PC-9 (cell line): Measurements from ENCODE around the gene ZNF322. TPM values are rescaled to one million over a fixed set of nuclear protein-coding genes. Genes with fewer than 3 reads are reported as not detected.
"Not testable (repeated sequence)": the region's sequence is repeated elsewhere in the genome, so short reads cannot be mapped to it uniquely, and the experiment has no call there.

Source experiments
- Bru-seq: library from RNA; stranded (reverse); fragments of 400-500 nt; gene quantifications from one replicate; lab custom pipeline; 2021; lab: Mats Ljungman, UMichigan
- BruChase-seq, 2 experiments: library from RNA; stranded (reverse); fragments of 400-500 nt; gene quantifications; one replicate each; lab custom pipeline; 2021; lab: Mats Ljungman, UMichigan
- BruUV-seq: library from RNA; stranded (reverse); fragments of 400-500 nt; replicated peaks from 2 replicates; lab custom pipeline; 2021; lab: Mats Ljungman, UMichigan
- CTCF ChIA-PET: fragments of 300-600 bp; sonication (Branson Sonifier 250); formaldehyde crosslinking; loops from one replicate; lab custom pipeline; 2022; ENCODE audit warnings: antibody characterized with exemption; lab: Charles Lee
- POLR2A ChIA-PET: fragments of 300-600 bp; sonication (Branson Sonifier 250); formaldehyde crosslinking; loops from one replicate; lab custom pipeline; 2022; ENCODE audit warnings: antibody characterized with exemption; ENCODE audit not compliant: unreplicated experiment; lab: Charles Lee
- DNase-seq, 2 experiments: peaks; one replicate each; pipeline versions ENCODE4 v3.0.0 to v3.0.0-alpha.2; 2015 to 2022; ENCODE audit warnings: mixed read lengths in 1 of 2
- H2AFZ ChIP-seq: fragments of 200-600 bp; sonication (generic); 2 replicates; pipeline ENCODE4 v1.8.1; 2017; ENCODE audit warnings: antibody characterized with exemption
- H3F3A ChIP-seq: fragments of 200-600 bp; sonication (generic); 2 replicates; pipeline ENCODE4 v1.8.1; 2017; ENCODE audit warnings: antibody characterized with exemption, mild to moderate bottlenecking, low read depth; ENCODE audit not compliant: insufficient read depth
- H3K27ac ChIP-seq: fragments of 200-600 bp; sonication (generic); 2 replicates; pipeline ENCODE4 v1.6.1; 2016; ENCODE audit warnings: mixed run types
- H3K27me3 ChIP-seq: fragments of 200-600 bp; sonication (generic); 2 replicates; pipeline ENCODE4 v1.6.1; 2016; ENCODE audit warnings: low read depth, mixed run types; ENCODE audit not compliant: insufficient read depth
- H3K36me3 ChIP-seq: fragments of 200-600 bp; sonication (generic); 2 replicates; pipeline ENCODE4 v1.6.1; 2016; ENCODE audit warnings: low read depth, mixed run types
- H3K4me1 ChIP-seq: fragments of 200-600 bp; sonication (generic); replicated peaks from 2 replicates; pipeline ENCODE4 v1.6.1; 2016; ENCODE audit warnings: mixed run types; ENCODE audit not compliant: insufficient read depth
- H3K4me2 ChIP-seq: fragments of 200-600 bp; sonication (generic); 2 replicates; pipeline ENCODE4 v1.6.1; 2017; ENCODE audit warnings: mixed run types
- H3K4me3 ChIP-seq: fragments of 200-600 bp; sonication (generic); 2 replicates; pipeline ENCODE4 v1.6.1; 2016; ENCODE audit warnings: mixed run types
- H3K79me2 ChIP-seq: fragments of 200-600 bp; sonication (generic); 2 replicates; pipeline ENCODE4 v1.6.1; 2017; ENCODE audit warnings: low read depth, mixed run types
- H3K9me2 ChIP-seq: fragments of 200-600 bp; sonication (generic); 2 replicates; pipeline ENCODE4 v1.8.1; 2017; ENCODE audit warnings: mild to moderate bottlenecking; ENCODE audit not compliant: insufficient read depth
- H3K9me3 ChIP-seq: fragments of 200-600 bp; sonication (generic); 2 replicates; pipeline ENCODE4 v1.8.1; 2016; ENCODE audit warnings: low read depth; ENCODE audit not compliant: insufficient read depth
- H4K20me1 ChIP-seq: fragments of 200-600 bp; sonication (generic); 2 replicates; pipeline ENCODE4 v1.8.1; 2017; ENCODE audit not compliant: insufficient read depth
- EZH2 ChIP-seq: fragments of 200-600 bp; sonication (generic); IDR thresholded peaks from 2 replicates; pipeline ENCODE4 v1.8.0; 2017; ENCODE audit warnings: antibody characterized with exemption, low read depth
- intact Hi-C: fragments of 100-400 bp; cut with micrococcal nuclease; formaldehyde crosslinking; loops from one replicate; pipeline ENCODE4 v1.10.0; 2022; ENCODE audit not compliant: unreplicated experiment
- long read RNA-seq: library from polyadenylated mRNA; stranded (forward); transcript quantifications from one replicate; pipeline ENCODE4 v2.0.0, GENCODE V29; 2022
- total RNA-seq: library from RNA; stranded (reverse); gene quantifications from 2 replicates; pipeline ENCODE4 v1.2.3, GENCODE V29; 2021

The ZNF322 gene, protein sequence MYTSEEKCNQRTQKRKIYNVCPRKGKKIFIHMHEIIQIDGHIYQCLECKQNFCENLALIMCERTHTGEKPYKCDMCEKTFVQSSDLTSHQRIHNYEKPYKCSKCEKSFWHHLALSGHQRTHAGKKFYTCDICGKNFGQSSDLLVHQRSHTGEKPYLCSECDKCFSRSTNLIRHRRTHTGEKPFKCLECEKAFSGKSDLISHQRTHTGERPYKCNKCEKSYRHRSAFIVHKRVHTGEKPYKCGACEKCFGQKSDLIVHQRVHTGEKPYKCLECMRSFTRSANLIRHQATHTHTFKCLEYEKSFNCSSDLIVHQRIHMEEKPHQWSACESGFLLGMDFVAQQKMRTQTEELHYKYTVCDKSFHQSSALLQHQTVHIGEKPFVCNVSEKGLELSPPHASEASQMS
- total RNA-seq (23.0 and 28.2 TPM in 2 replicates), Bru-seq, nascent RNA (percentile 86 among the genes with signal in this experiment), BruChase-seq, experiment 1, labeled RNA remaining after a 2-hour chase (percentile 74 among the genes with signal in this experiment), BruChase-seq, experiment 2, labeled RNA remaining after a 6-hour chase (percentile 56 among the genes with signal in this experiment)
- long read RNA-seq, full-length matches to known transcripts = 10 of 34 reads
- long read RNA-seq, partial matches to known transcripts = 1 of 34 reads
- long read RNA-seq, other reads (novel, unspliced or antisense) = 23 of 34 reads

- no peaks in the 10 kb centered on the region for H3K9me3 ChIP-seq
- intact Hi-C loops = no loop called here
- peak within 1 kb of the TSS; percentile 76 for H3K4me3 ChIP-seq
- ChIA-PET POLR2A (no interaction called here), CTCF (no interaction called here)
- H2AFZ ChIP-seq = peak within 1 kb of the TSS; percentile 99
- peaks cover 13% of the 10 kb centered on the region for H3K4me1 ChIP-seq
- peak; percentile 83 to 94 for DNase-seq
- H3F3A ChIP-seq = no peaks in the 10 kb centered on the region; the same call in 1 of the 2 replicates
- H3K27ac ChIP-seq = peak within 1 kb of the TSS; percentile 56; the same call in 1 of the 2 replicates
- peaks cover 31% of the 10 kb centered on the region for H3K79me2 ChIP-seq
- peaks cover 23% of the 10 kb centered on the region; the same call in 1 of the 2 replicates for H3K36me3 ChIP-seq
- H3K27me3 ChIP-seq = peaks cover 12% of the 10 kb centered on the region; the same call in 1 of the 2 replicates
- peak within 1 kb of the TSS; percentile 93 for H3K4me2 ChIP-seq
- H3K9me2 ChIP-seq = no peaks in the 10 kb centered on the region
- TF ChIP-seq EZH2 = no peak
- no peaks in the 10 kb centered on the region for H4K20me1 ChIP-seq
- TSS peak; percentile 62 for BruUV-seq
Observed at GRCh38 chr6:26659042-26659999, at the start of gene ZNF322. Gene ZNF322, minus strand, starts transcription at chr6:26659746. Its CDS starts 21,193 bp downstream, at chr6:26638553.

GRCh38 chr6:26705780-26706179, 46.2 kb upstream of the ZNF322 start:
- H4K20me1 ChIP-seq, H3K4me1 ChIP-seq, H3K4me2 ChIP-seq, H3K9me3 ChIP-seq, H2AFZ ChIP-seq, H3K36me3 ChIP-seq, H3K4me3 ChIP-seq, POLR2A ChIA-PET, H3K27me3 ChIP-seq, DNase-seq, BruUV-seq, H3F3A ChIP-seq, H3K27ac ChIP-seq, H3K9me2 ChIP-seq, CTCF ChIA-PET, H3K79me2 ChIP-seq, intact Hi-C loops: not testable (repeated sequence)

DNA sequence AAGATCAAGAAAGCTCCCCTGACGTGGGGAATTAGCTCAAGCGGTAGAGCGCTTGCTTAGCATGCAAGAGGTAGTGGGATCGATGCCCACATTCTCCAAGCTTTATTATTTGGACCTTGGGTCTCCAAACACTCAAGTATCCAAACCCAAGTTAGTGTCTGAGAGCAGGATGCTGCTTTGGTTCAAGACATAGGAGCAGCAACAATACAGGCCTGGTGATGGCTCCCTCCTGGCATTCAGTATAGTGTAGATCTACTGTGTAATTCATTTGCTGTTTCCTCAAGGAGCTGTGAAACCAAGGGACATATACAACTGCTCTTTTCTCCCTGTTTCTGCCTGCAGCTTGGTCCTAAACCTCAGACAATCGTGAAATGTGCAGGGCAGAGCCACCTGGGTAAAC, 45.8 kb upstream of the ZNF322 start:
- intact Hi-C loops, H3K27me3 ChIP-seq, H3K4me2 ChIP-seq, H2AFZ ChIP-seq, H3K36me3 ChIP-seq, H3K9me2 ChIP-seq, CTCF ChIA-PET, POLR2A ChIA-PET, H3K79me2 ChIP-seq, BruUV-seq, H3K4me3 ChIP-seq, DNase-seq, H4K20me1 ChIP-seq, H3K27ac ChIP-seq, H3K4me1 ChIP-seq, H3K9me3 ChIP-seq, H3F3A ChIP-seq: not testable (repeated sequence)

DNA sequence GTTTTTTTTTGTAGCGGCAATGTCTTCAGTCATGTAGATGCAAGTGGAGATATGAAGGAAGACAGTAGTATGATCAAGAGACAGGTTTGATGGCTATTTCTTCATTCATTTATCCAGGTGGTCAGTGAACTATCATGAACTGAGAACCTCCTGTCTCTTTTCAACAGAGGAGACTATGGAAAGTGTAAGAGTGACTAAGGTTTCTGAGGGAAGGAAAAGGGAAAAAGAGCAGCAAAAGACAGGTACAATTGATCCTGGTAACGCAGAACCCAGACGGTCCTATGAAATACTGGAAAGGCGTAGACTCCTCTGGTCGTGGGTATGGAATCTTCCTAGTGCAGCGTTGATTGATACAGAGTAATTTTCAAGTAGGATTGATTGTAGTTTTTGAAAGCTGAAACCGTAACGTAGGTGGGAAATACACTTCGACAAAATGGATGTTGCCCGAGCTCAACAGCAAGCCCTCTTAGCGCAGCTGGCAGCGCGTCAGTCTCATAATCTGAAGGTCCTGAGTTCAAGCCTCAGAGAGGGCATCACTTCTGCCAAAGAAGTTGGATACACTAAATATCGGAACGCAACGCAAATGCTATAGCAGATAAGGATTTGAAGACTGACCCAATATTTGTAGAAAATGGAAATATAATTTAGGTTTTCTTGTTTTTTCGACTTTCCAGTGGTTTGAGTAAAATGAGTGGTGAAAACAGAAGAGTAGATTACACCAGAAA, 41.6 kb upstream of the ZNF322 start:
- intact Hi-C loops = not testable (repeated sequence)

GRCh38 chr6:26697496-26697895, 38.0 kb upstream of the ZNF322 start:
- H3K9me2 ChIP-seq, CTCF ChIA-PET, H3K36me3 ChIP-seq, intact Hi-C loops, H2AFZ ChIP-seq, H3F3A ChIP-seq, DNase-seq, H3K79me2 ChIP-seq, H3K4me2 ChIP-seq, POLR2A ChIA-PET, H3K27ac ChIP-seq, H3K27me3 ChIP-seq, BruUV-seq, H3K4me3 ChIP-seq, H4K20me1 ChIP-seq, H3K9me3 ChIP-seq, H3K4me1 ChIP-seq: not testable (repeated sequence)

More for the DNA sequence above, 41.6 kb upstream of the ZNF322 start:
- H3K4me2 ChIP-seq, DNase-seq, H4K20me1 ChIP-seq, H3K9me2 ChIP-seq, H3K36me3 ChIP-seq, H3K4me3 ChIP-seq, BruUV-seq, POLR2A ChIA-PET, H2AFZ ChIP-seq, H3K27me3 ChIP-seq, H3K9me3 ChIP-seq, H3F3A ChIP-seq, H3K79me2 ChIP-seq, CTCF ChIA-PET, H3K27ac ChIP-seq, H3K4me1 ChIP-seq: not testable (repeated sequence)

DNA sequence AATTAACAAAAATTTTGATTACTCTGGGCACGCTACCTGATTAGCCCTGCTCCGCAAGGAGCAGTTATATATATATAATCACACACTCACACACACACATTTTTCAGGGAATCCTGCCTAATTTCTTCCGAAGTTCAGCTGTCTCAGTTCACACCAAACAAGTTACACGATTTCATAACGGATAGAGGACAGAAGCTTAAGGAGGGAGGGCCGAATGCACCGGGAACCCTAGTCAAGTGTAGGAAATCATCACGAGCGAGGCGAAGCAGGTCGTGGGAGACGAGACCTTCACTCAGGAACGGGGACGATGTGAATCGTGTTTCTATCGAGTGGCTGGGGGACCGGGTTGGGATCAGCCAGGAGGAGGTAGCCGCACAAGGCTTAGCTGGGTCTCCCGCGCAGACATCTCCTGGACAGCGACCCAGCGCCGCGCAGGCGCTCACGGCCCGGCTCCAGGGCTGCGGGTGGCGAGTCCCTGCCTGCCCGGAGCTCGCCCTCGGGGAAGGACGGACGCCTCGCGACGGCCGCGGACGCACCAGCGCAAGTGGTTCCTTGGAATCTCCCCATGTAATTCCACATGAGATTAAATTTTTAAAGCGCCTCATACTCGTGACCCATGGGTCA, 29.9 kb upstream of the ZNF322 start:
- H3K9me2 ChIP-seq, intact Hi-C loops, H3K27ac ChIP-seq, H3K4me3 ChIP-seq, H3F3A ChIP-seq, CTCF ChIA-PET, H3K36me3 ChIP-seq, H3K9me3 ChIP-seq, H4K20me1 ChIP-seq, DNase-seq, H3K79me2 ChIP-seq, H3K4me1 ChIP-seq, H3K27me3 ChIP-seq, POLR2A ChIA-PET, H3K4me2 ChIP-seq, H2AFZ ChIP-seq: not testable (repeated sequence)
- BruUV-seq = TSS peak; percentile 31
